BJ (cell line): ENCODE results near the gene PCBP3. TPM values are rescaled to one million over a fixed set of nuclear protein-coding genes. Genes with fewer than 3 reads are reported as not detected.

ENCODE experiments used
- CTCF ChIA-PET: fragments of 350-600 bp; formaldehyde crosslinking; extraction: SDS; loops from one replicate; lab custom pipeline; 2021; ENCODE audit warnings: antibody characterized with exemption, inconsistent platforms; lab: Yijun Ruan, JAX
- POLR2A ChIA-PET: fragments of 300-600 bp; sonication (Branson Sonifier 250); formaldehyde crosslinking; extraction: SDS; loops from one replicate; lab custom pipeline; 2021; ENCODE audit warnings: antibody characterized with exemption; lab: Charles Lee
- DNase-seq: peaks from one replicate; pipeline ENCODE4 v3.0.0-alpha.2; 2011; ENCODE audit warnings: low read depth
- H3K27me3 ChIP-seq: 2 replicates; pipeline ENCODE4 v1.6.0; 2011; ENCODE audit warnings: low read length; ENCODE audit not compliant: control insufficient read depth, insufficient read depth
- H3K36me3 ChIP-seq: 2 replicates; pipeline ENCODE4 v1.5.1; 2011; ENCODE audit warnings: low read length; ENCODE audit not compliant: control insufficient read depth, insufficient read depth
- H3K4me3 ChIP-seq: 2 replicates; pipeline ENCODE4 v1.5.1; 2011; ENCODE audit warnings: low read depth, mild to moderate bottlenecking, control low read depth, low read length
- polyA plus RNA-seq: library from polyadenylated mRNA; depleted of rRNA; stranded (reverse); fragments of >200 nt; gene quantifications from 2 replicates; pipeline ENCODE4 v1.2.3, GENCODE V29; 2011
- TF ChIP-seq, protein P1 (sequence below): IDR thresholded peaks from 2 replicates; pipeline ENCODE4 v1.5.1; 2011; ENCODE audit warnings: low read depth, mild to moderate bottlenecking, control low read depth, inconsistent platforms, low read length, moderate library complexity; ENCODE audit not compliant: insufficient read depth

PCBP3 gene
- polyA plus RNA-seq, 1 experiment, result 2.1 TPM

DNA sequence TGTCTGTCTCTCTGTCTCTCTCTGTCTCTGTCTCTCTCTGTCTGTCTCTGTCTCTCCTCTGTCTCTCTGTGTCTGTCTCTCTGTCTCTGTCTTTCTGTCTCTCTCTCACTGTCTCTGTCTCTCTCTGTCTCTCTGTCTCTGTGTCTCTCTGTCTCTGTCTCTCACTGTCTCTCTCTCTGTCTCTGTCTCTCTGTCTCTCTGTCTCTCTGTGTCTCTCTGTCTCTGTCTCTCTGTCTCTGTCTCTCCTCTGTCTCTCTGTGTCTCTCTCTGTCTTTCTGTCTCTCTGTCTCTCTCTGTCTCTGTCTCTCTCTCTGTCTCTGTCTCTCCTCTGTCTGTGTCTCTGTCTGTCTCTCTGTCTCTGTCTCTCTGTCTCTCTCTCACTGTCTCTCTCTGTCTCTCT lies 337.2 kb downstream of the PCBP3 start:
- H3K27me3 ChIP-seq, result no peaks in the 10 kb centered on the region
- POLR2A ChIA-PET, result no interaction called here
- peaks cover 23% of the 10 kb centered on the region for H3K36me3 ChIP-seq
- DNase-seq, result no peak
- TF ChIP-seq, protein P1, sequence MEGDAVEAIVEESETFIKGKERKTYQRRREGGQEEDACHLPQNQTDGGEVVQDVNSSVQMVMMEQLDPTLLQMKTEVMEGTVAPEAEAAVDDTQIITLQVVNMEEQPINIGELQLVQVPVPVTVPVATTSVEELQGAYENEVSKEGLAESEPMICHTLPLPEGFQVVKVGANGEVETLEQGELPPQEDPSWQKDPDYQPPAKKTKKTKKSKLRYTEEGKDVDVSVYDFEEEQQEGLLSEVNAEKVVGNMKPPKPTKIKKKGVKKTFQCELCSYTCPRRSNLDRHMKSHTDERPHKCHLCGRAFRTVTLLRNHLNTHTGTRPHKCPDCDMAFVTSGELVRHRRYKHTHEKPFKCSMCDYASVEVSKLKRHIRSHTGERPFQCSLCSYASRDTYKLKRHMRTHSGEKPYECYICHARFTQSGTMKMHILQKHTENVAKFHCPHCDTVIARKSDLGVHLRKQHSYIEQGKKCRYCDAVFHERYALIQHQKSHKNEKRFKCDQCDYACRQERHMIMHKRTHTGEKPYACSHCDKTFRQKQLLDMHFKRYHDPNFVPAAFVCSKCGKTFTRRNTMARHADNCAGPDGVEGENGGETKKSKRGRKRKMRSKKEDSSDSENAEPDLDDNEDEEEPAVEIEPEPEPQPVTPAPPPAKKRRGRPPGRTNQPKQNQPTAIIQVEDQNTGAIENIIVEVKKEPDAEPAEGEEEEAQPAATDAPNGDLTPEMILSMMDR, result no peak
- H3K4me3 ChIP-seq, result peak overlapping the region; percentile 42; the same call in 1 of the 2 replicates
- CTCF ChIA-PET, result no interaction called here

DNA sequence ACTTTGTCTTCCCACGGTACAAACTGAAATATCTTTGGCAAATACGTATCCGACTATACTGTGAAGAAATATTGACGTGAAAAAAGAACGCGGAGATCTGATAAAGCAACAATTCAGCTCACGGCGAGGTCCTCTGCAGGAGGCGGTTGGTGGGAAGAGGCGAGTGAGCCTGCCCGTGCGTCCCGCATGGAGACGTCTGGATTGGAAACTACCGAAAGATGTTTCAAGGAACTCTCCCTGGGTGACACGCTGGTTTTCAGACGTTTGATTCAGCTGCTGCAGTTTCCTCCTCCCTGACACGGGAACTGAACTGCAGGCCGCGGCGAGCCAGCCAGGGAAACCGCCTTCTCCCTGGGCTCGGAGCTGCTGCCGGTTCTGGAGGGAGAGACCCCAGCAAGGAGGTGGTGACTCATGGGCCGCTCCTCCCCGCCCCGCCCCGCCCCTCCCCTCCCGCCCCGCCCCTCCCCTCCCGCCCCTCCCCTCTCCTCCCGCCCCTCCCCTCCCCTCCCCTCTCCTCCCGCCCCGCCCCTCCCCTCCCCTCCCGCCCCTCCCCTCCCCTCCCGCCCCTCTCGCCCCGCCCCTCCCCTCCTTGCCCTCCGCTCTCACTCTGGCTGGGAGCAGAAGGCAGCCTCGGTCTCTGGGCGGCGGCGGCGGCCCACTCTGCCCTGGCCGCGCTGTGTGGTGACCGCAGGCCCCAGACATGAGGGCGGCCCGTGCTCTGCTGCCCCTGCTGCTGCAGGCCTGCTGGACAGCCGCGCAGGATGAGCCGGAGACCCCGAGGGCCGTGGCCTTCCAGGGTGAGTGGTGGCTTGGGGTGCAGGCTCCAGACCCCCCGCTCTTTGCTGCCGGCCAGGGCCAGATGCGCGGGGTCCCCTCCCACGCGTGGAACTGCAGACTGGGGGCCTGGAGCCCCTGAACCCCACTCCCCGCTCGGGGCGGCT lies 337.9 kb downstream of the PCBP3 start, which contains the start of gene COL6A1:
COL6A1 (plus strand) TSS at position 620 of the 941 bp plus-strand sequence; CDS start at position 701, 81 bp downstream.
- H3K27me3 ChIP-seq, result no peaks in the 10 kb centered on the region
- ChIA-PET CTCF (interaction anchor here (0.8 to 1.8 kb wide), 2 partner anchors 10 to 12 kb away, joined by 3 to 11 read pairs; no protein-coding TSS in a partner anchor), POLR2A (interaction anchor here (0.7 kb wide), 1 partner anchor 13 kb away, joined by 3 read pairs; no protein-coding TSS in a partner anchor)
- peak within 1 kb of the TSS; percentile 98 for H3K4me3 ChIP-seq
- TF ChIP-seq, protein P1, result peak; percentile 2; the same call in 1 of the 2 replicates
- DNase-seq, result peak; percentile 47
- peaks cover 31% of the 10 kb centered on the region for H3K36me3 ChIP-seq

DNA sequence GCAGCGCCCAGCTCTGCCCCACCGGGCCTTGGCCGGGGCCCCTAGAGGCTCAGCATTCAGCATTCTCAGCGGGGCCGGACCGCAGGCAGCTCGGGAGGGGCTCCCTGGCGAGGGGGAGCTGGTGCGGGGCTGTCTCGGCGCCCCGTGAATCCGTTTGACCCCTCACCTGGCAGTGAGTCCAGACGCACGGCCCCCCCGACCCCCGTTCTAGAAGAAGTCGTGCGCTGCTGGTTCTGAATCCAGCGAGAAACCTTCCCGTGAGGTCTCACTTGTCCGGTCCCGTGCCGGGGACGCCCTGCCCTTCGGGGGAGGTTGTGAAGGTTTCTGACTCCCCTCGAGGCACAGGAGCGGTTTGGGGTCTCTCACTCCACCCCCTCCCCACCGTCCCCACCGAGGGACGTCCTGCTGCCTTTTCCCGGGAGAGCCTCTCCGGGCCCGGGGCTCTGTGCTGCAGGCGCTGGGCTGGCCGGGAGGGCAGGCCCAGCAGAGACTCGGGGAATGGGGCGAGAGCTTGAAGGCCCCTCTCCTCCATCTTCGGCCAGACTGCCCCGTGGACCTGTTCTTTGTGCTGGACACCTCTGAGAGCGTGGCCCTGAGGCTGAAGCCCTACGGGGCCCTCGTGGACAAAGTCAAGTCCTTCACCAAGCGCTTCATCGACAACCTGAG lies 338.7 kb downstream of the PCBP3 start:
- Histone ChIP-seq H3K4me3 (peak overlapping the region; percentile 98), H3K36me3 (peaks cover 39% of the 10 kb centered on the region), H3K27me3 (no peaks in the 10 kb centered on the region)
- no peak for DNase-seq
- TF ChIP-seq, protein P1, result no peak
- ChIA-PET CTCF (interaction anchor here (0.8 to 1.8 kb wide), 2 partner anchors 10 to 11 kb away, joined by 3 to 11 read pairs; no protein-coding TSS in a partner anchor), POLR2A (interaction anchor here (0.6 to 0.7 kb wide), 2 partner anchors 9 to 12 kb away, joined by 4 to 6 read pairs; no protein-coding TSS in a partner anchor)

DNA sequence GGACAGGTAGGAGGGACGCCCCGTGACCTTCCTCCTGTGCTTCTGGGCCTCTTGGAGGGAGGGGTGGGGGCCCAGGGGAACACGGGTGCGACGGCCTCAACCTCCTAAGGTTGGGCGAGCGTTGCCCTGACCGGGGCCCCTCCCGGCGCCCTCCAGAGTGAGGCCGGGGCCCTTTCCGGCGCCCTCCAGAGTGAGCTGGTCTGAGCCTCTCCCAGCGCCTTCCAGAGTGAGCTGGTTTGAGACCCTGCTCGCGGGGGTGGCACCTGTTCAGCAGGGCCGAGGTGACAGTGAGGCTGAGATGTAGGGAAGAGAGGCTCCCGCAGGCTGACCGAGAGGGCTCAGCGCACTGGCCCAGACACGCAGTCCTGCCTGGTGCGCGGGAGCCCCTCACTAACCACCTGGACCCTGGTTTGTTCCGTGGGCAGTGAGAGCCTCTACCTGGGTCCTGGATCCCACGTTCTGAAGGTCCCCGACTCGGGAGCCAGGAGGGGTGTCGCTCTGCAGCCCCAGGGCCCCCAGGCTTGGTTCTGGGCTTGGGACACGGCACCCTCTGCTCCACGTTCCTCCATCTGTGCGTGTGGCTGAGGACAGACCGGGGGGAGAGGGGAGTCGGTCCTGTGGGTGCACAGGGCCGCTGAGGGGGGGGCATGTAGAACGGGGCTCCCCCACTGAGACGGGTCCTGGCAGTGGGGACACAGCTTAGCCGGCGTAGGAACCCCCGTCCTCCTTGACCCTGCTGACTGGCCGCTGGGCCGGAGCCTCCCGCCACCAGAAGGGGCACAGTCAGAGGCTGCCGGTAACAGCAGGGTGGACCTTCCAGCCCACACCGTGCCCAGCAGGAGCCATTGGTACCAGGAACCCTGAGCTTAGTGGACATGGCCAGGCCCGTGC lies 339.5 kb downstream of the PCBP3 start:
- Histone ChIP-seq H3K4me3 (peak overlapping the region; percentile 98), H3K36me3 (peaks cover 42% of the 10 kb centered on the region), H3K27me3 (no peaks in the 10 kb centered on the region)
- ChIA-PET CTCF (interaction anchor here (0.8 to 1.8 kb wide), 3 partner anchors 9 to 11 kb away, joined by 3 to 11 read pairs (median 3); no protein-coding TSS in a partner anchor), POLR2A (interaction anchor here (0.7 to 1.4 kb wide), 3 partner anchors 10 to 143 kb away, joined by 3 to 4 read pairs (median 4); no protein-coding TSS in a partner anchor)
- no peak for DNase-seq
- TF ChIP-seq, protein P1, result 0 out of 2 replicates have a peak, but pooled peaks have one; percentile 15
